Panc1 (cell line): ENCODE data around the gene CARM1. TPM values are rescaled to one million over a fixed set of nuclear protein-coding genes. Genes with fewer than 3 reads are reported as not detected.

ENCODE experiments used
- ATAC-seq: fragments of 200-7000 bp; cut with Tn5 transposase; 2 replicates; pipeline ENCODE4 v1.9.1; 2020; ENCODE audit warnings: mild to moderate bottlenecking, moderate library complexity
- BruUV-seq: library from RNA; stranded (reverse); fragments of 400-500 nt; replicated peaks from 2 replicates; lab custom pipeline; 2021; lab: Mats Ljungman, UMichigan
- CTCF ChIA-PET: fragments of 300-600 bp; sonication (Branson Sonifier 250); formaldehyde crosslinking; loops from one replicate; lab custom pipeline; 2022; ENCODE audit warnings: antibody characterized with exemption; lab: Charles Lee
- POLR2A ChIA-PET: fragments of 300-600 bp; sonication (Branson Sonifier 250); formaldehyde crosslinking; loops from one replicate; lab custom pipeline; 2022; ENCODE audit warnings: antibody characterized with exemption; lab: Charles Lee
- DNase-seq: peaks from one replicate; pipeline ENCODE4 v3.0.0-alpha.2; 2010; ENCODE audit warnings: low read depth, low spot score
- H3K27ac ChIP-seq: 2 replicates; pipeline ENCODE4 v1.5.1; 2011; ENCODE audit warnings: mild to moderate bottlenecking, low read length, inconsistent platforms
- H3K27me3 ChIP-seq: fragments of 200-500 bp; sonication (Bioruptor generic); 2 replicates; pipeline ENCODE4 v1.6.0; 2014; ENCODE audit warnings: low read length, inconsistent platforms; ENCODE audit not compliant: control insufficient read depth, insufficient read depth
- H3K36me3 ChIP-seq: fragments of 200-500 bp; sonication (Bioruptor generic); 2 replicates; pipeline ENCODE4 v1.5.1; 2014; ENCODE audit warnings: inconsistent platforms, mild to moderate bottlenecking, low read length, moderate library complexity; ENCODE audit not compliant: control insufficient read depth, insufficient read depth
- H3K4me1 ChIP-seq: 2 replicates; pipeline ENCODE4 v1.5.1; 2011; ENCODE audit warnings: inconsistent platforms, mild to moderate bottlenecking, low read length, moderate library complexity; ENCODE audit not compliant: control insufficient read depth, insufficient read depth
- H3K4me3 ChIP-seq, 2 experiments: 2 replicates each; pipeline ENCODE4 v1.5.1; 2011 to 2012; ENCODE audit warnings: low read depth in 2 of 2, low read length in 2 of 2, mild to moderate bottlenecking in 2 of 2, inconsistent platforms in 1 of 2, moderate library complexity in 1 of 2
- H3K9me3 ChIP-seq: fragments of 200-500 bp; sonication (Bioruptor generic); 2 replicates; pipeline ENCODE4 v1.5.1; 2014; ENCODE audit warnings: low read depth, mild to moderate bottlenecking, inconsistent platforms, low read length, moderate library complexity; ENCODE audit not compliant: control insufficient read depth, insufficient read depth
- POLR2AphosphoS5 ChIP-seq: IDR thresholded peaks from 2 replicates; pipeline ENCODE4 v1.6.1; 2012; ENCODE audit warnings: mild to moderate bottlenecking, low read depth, low read length, moderate library complexity
- SIN3A ChIP-seq: IDR thresholded peaks from 2 replicates; pipeline ENCODE4 v1.6.1; 2012; ENCODE audit warnings: low read depth, mild to moderate bottlenecking, low read length, moderate library complexity, borderline replicate concordance; ENCODE audit not compliant: insufficient read depth
- TCF7L2 ChIP-seq: IDR thresholded peaks from 2 replicates; pipeline ENCODE4 v1.6.1; 2011; ENCODE audit warnings: mild to moderate bottlenecking, low read depth, low read length, inconsistent platforms
- in situ Hi-C: cut with HindIII; loops from 2 replicates; pipeline ENCODE4 v1.10.0; 2016; ENCODE audit warnings: low sequenced_read_pairs, low pct_unique_long_range_greater_than_20kb
- intact Hi-C: fragments of 100-400 bp; cut with micrococcal nuclease; formaldehyde crosslinking; loops from one replicate; pipeline ENCODE4 v1.10.0; 2022; ENCODE audit not compliant: unreplicated experiment
- total RNA-seq: library from RNA; stranded (reverse); gene quantifications from one replicate; pipeline ENCODE4 v1.2.1, GENCODE V29; 2021; ENCODE audit not compliant: unreplicated experiment
- TF ChIP-seq, protein P1 (sequence below), 2 experiments: IDR thresholded peaks; 2 replicates each; pipeline ENCODE4 v1.6.1; 2011 to 2012; ENCODE audit warnings: low read depth in 2 of 2, control low read depth in 1 of 2, low read length in 1 of 2, mild to moderate bottlenecking in 1 of 2, moderate library complexity in 1 of 2; ENCODE audit not compliant: insufficient read depth in 1 of 2
- TF ChIP-seq, protein P2 (sequence below): fragments of 450-650 bp; IDR thresholded peaks from 2 replicates; pipeline ENCODE4 v1.5.1; 2017; ENCODE audit warnings: mild to moderate bottlenecking

CARM1 gene
- total RNA-seq, 1 experiment from 2014 or later, result 44.9 TPM

DNA sequence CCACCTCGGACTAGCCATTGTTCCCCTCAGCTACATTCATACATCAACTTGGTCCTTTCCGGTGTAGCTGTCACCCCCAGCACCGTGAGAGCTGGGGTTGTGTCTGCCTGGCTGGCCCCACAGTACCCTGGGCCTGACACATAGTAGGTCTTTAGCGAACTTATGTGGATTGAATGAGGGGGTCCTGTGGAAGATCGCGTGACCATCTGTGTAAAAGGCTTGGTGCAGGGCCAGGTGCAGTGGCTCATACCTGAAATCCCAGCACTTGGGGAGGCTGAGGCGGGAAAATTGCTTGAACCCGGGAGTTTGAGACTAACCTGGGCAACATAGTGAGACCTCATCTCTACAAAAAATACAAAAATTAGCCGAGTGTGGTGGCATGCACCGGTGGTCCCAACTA lies 91.5 kb downstream of the CARM1 start:
- Histone ChIP-seq H3K4me3 (0 out of 4 replicates have a peak overlapping the region, but pooled peaks of 1 of the 2 experiments have one; percentile 16), H3K27me3 (no peaks in the 10 kb centered on the region), H3K36me3 (peaks cover 3% of the 10 kb centered on the region; the same call in 1 of the 2 replicates), H3K4me1 (peaks cover 10% of the 10 kb centered on the region), H3K9me3 (no peaks in the 10 kb centered on the region), H3K27ac (peak overlapping the region; percentile 39; the same call in 1 of the 2 replicates)
- ChIA-PET CTCF (no interaction called here), POLR2A (interaction anchor here (0.5 kb wide), 1 partner anchor 19 kb away, joined by 3 read pairs; no protein-coding TSS in a partner anchor)
- in situ Hi-C loops (no loop called here), intact Hi-C loops (no loop called here)
- DNase-seq, result no peak
- no TSS peak for BruUV-seq
- TF ChIP-seq SIN3A (no peak), POLR2AphosphoS5 (no peak), TCF7L2 (no peak)
- TF ChIP-seq, protein P1, sequence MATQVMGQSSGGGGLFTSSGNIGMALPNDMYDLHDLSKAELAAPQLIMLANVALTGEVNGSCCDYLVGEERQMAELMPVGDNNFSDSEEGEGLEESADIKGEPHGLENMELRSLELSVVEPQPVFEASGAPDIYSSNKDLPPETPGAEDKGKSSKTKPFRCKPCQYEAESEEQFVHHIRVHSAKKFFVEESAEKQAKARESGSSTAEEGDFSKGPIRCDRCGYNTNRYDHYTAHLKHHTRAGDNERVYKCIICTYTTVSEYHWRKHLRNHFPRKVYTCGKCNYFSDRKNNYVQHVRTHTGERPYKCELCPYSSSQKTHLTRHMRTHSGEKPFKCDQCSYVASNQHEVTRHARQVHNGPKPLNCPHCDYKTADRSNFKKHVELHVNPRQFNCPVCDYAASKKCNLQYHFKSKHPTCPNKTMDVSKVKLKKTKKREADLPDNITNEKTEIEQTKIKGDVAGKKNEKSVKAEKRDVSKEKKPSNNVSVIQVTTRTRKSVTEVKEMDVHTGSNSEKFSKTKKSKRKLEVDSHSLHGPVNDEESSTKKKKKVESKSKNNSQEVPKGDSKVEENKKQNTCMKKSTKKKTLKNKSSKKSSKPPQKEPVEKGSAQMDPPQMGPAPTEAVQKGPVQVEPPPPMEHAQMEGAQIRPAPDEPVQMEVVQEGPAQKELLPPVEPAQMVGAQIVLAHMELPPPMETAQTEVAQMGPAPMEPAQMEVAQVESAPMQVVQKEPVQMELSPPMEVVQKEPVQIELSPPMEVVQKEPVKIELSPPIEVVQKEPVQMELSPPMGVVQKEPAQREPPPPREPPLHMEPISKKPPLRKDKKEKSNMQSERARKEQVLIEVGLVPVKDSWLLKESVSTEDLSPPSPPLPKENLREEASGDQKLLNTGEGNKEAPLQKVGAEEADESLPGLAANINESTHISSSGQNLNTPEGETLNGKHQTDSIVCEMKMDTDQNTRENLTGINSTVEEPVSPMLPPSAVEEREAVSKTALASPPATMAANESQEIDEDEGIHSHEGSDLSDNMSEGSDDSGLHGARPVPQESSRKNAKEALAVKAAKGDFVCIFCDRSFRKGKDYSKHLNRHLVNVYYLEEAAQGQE (IDR thresholded peaks at IDR 0.05; ENCODE audit: insufficient read depth in 1 of 2, low read depth in 2 of 2, low read length in 1 of 2), result no peak
- TF ChIP-seq, protein P2, sequence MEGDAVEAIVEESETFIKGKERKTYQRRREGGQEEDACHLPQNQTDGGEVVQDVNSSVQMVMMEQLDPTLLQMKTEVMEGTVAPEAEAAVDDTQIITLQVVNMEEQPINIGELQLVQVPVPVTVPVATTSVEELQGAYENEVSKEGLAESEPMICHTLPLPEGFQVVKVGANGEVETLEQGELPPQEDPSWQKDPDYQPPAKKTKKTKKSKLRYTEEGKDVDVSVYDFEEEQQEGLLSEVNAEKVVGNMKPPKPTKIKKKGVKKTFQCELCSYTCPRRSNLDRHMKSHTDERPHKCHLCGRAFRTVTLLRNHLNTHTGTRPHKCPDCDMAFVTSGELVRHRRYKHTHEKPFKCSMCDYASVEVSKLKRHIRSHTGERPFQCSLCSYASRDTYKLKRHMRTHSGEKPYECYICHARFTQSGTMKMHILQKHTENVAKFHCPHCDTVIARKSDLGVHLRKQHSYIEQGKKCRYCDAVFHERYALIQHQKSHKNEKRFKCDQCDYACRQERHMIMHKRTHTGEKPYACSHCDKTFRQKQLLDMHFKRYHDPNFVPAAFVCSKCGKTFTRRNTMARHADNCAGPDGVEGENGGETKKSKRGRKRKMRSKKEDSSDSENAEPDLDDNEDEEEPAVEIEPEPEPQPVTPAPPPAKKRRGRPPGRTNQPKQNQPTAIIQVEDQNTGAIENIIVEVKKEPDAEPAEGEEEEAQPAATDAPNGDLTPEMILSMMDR, result no peak
- no peak for ATAC-seq

DNA sequence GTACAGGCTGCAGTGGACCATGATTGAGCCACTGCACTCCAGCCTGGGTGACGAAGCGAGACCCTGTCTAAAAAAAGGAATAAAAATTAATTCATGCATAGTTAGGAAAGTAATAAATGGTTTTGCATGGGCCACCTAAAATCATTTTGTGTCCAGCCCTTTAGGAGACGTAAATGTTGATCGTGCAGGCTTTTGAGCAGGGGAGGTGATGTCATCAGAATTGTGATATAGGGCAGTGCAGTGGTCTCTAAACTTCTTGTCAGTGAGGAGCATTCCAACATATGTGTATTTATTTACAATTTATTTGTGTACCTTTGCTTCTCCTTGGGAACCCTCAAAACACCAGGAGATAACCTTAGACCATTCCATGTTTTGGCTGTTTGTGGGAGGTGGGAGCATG lies 92.5 kb downstream of the CARM1 start:
- Histone ChIP-seq H3K4me1 (peaks cover 18% of the 10 kb centered on the region), H3K4me3 (no peak overlapping the region), H3K27ac (no peak overlapping the region), H3K36me3 (peaks cover 3% of the 10 kb centered on the region; the same call in 1 of the 2 replicates), H3K9me3 (no peaks in the 10 kb centered on the region), H3K27me3 (no peaks in the 10 kb centered on the region)
- in situ Hi-C loops, result no loop called here
- BruUV-seq, result no TSS peak
- intact Hi-C loops, result no loop called here
- ChIA-PET POLR2A (interaction anchor here (0.6 kb wide), 1 partner anchor 22 kb away, joined by 10 read pairs; no protein-coding TSS in a partner anchor), CTCF (no interaction called here)
- TF ChIP-seq, protein P2, result no peak
- no peak for TF ChIP-seq SIN3A
- no peak for TF ChIP-seq TCF7L2
- TF ChIP-seq, protein P1 (IDR thresholded peaks at IDR 0.05; ENCODE audit: insufficient read depth in 1 of 2, low read depth in 2 of 2, low read length in 1 of 2), result no peak
- TF ChIP-seq POLR2AphosphoS5, result no peak
- DNase-seq, result no peak
- ATAC-seq, result no peak
